PC-3 (cell line): ENCODE data around the gene NDUFV3. TPM values are rescaled to one million over a fixed set of nuclear protein-coding genes. Genes with fewer than 3 reads are reported as not detected.

Experiments used
- ATAC-seq: fragments of 200-7000 bp; cut with Tn5 transposase; 2 replicates; pipeline ENCODE4 v1.9.1; 2020; ENCODE audit warnings: mild to moderate bottlenecking, moderate library complexity
- BruUV-seq: library from RNA; stranded (reverse); fragments of 400-500 nt; replicated peaks from 2 replicates; lab custom pipeline; 2021; lab: Mats Ljungman, UMichigan
- CTCF ChIA-PET: fragments of 300-600 bp; sonication (Branson Sonifier 250); formaldehyde crosslinking; loops from one replicate; lab custom pipeline; 2022; ENCODE audit warnings: antibody characterized with exemption; lab: Charles Lee
- POLR2A ChIA-PET: fragments of 300-600 bp; sonication (Branson Sonifier 250); formaldehyde crosslinking; loops from one replicate; lab custom pipeline; 2022; ENCODE audit warnings: antibody characterized with exemption; ENCODE audit not compliant: unreplicated experiment; lab: Charles Lee
- DNase-seq: peaks from one replicate; pipeline ENCODE4 v3.0.0-alpha.2; 2015
- H2AFZ ChIP-seq: fragments of 300-600 bp; sonication (generic); 2 replicates; pipeline ENCODE4 v1.6.0; 2016; ENCODE audit warnings: antibody characterized with exemption, low read length
- H3F3A ChIP-seq: fragments of 300-600 bp; sonication (generic); one replicate; pipeline ENCODE4 v1.6.0; 2017; ENCODE audit warnings: antibody characterized with exemption, low read length, control low read depth, mild to moderate bottlenecking; ENCODE audit not compliant: unreplicated experiment
- H3K27ac ChIP-seq: fragments of 300-600 bp; sonication (generic); 2 replicates; pipeline ENCODE4 v1.5.1; 2016; ENCODE audit warnings: mild to moderate bottlenecking, low read length
- H3K27me3 ChIP-seq: fragments of 300-600 bp; sonication (generic); 2 replicates; pipeline ENCODE4 v1.6.1; 2016; ENCODE audit warnings: low read length, mixed read lengths
- H3K36me3 ChIP-seq: fragments of 300-600 bp; sonication (generic); 2 replicates; pipeline ENCODE4 v1.6.1; 2016; ENCODE audit warnings: low read depth, mixed run types, low read length, mixed read lengths
- H3K4me1 ChIP-seq: fragments of 300-600 bp; sonication (generic); 2 replicates; pipeline ENCODE4 v1.5.1; 2016; ENCODE audit warnings: low read length; ENCODE audit not compliant: insufficient read depth
- H3K4me2 ChIP-seq: fragments of 300-600 bp; sonication (generic); 2 replicates; pipeline ENCODE4 v1.6.0; 2016; ENCODE audit warnings: low read length
- H3K4me3 ChIP-seq: fragments of 300-600 bp; sonication (generic); 2 replicates; pipeline ENCODE4 v1.5.1; 2016; ENCODE audit warnings: mild to moderate bottlenecking, low read length, mixed read lengths
- H3K79me2 ChIP-seq: fragments of 300-600 bp; sonication (generic); 2 replicates; pipeline ENCODE4 v1.6.1; 2017; ENCODE audit warnings: low read length, mixed read lengths
- H3K9ac ChIP-seq: fragments of 300-600 bp; sonication (generic); 2 replicates; pipeline ENCODE4 v1.6.0; 2016; ENCODE audit warnings: mild to moderate bottlenecking, low read length
- H3K9me2 ChIP-seq: fragments of 300-600 bp; sonication (generic); replicated peaks from 2 replicates; pipeline ENCODE4 v1.6.1; 2016; ENCODE audit warnings: mixed run types, low read length, mixed read lengths
- H3K9me3 ChIP-seq: fragments of 300-600 bp; sonication (generic); 2 replicates; pipeline ENCODE4 v1.6.1; 2016; ENCODE audit warnings: low read length, mixed read lengths
- H4K20me1 ChIP-seq: fragments of 300-600 bp; sonication (generic); 2 replicates; pipeline ENCODE4 v1.6.1; 2016; ENCODE audit warnings: low read length, mixed read lengths
- EZH2 ChIP-seq: fragments of 300-600 bp; sonication (generic); IDR thresholded peaks from one replicate; pipeline ENCODE4 v1.6.1; 2017; ENCODE audit warnings: antibody characterized with exemption, mild to moderate bottlenecking, low read length; ENCODE audit not compliant: unreplicated experiment
- EZH2phosphoT487 ChIP-seq: fragments of 300-600 bp; sonication (generic); IDR thresholded peaks from 2 replicates; pipeline ENCODE4 v1.6.1; 2018; ENCODE audit warnings: mild to moderate bottlenecking, antibody characterized with exemption, low read length, borderline replicate concordance
- intact Hi-C: fragments of 100-400 bp; cut with micrococcal nuclease; formaldehyde crosslinking; loops from 2 replicates; pipeline ENCODE4 v1.9.0; 2023
- microRNA-seq: library from miRNA; unstranded; fragments of <30 nt; microRNA quantifications from one replicate; pipeline ENCODE4 v1.1.0, GENCODE V29; 2020; ENCODE audit not compliant: unreplicated experiment
- total RNA-seq: library from RNA; depleted of rRNA; stranded (reverse); fragments of >200 nt; gene quantifications from 2 replicates; pipeline ENCODE4 v1.2.3, GENCODE V29; 2014; rRNA removed
- TF ChIP-seq, protein P1 (sequence below): fragments of 300-600 bp; sonication (generic); conservative IDR thresholded peaks from 2 replicates; pipeline ENCODE4 v1.5.1; 2017; ENCODE audit warnings: antibody characterized with exemption, low read depth, mild to moderate bottlenecking, low read length

Gene NDUFV3
- total RNA-seq, 1 experiment from 2014 or later = 61.6 TPM

GRCh38 chr21:42959728-42960127 is 66.6 kb downstream of the NDUFV3 start:
- intact Hi-C loops = no loop called here
- Histone ChIP-seq H3K9ac (no peak overlapping the region), H3K27ac (no peak overlapping the region), H3K79me2 (no peaks in the 10 kb centered on the region), H3K9me3 (no peaks in the 10 kb centered on the region), H3K36me3 (no peaks in the 10 kb centered on the region), H3K4me1 (peaks cover 26% of the 10 kb centered on the region), H3K4me3 (no peak overlapping the region), H3K27me3 (no peaks in the 10 kb centered on the region), H4K20me1 (no peaks in the 10 kb centered on the region), H3K4me2 (no peak overlapping the region), H2AFZ (no peak overlapping the region), H3F3A (no peaks in the 10 kb centered on the region), H3K9me2 (no peaks in the 10 kb centered on the region)
- DNase-seq (no peak), ATAC-seq (no peak)
- ChIA-PET POLR2A (no interaction called here), CTCF (no interaction called here)
- no TSS peak for BruUV-seq
- no peak for TF ChIP-seq EZH2
- TF ChIP-seq, protein P1, sequence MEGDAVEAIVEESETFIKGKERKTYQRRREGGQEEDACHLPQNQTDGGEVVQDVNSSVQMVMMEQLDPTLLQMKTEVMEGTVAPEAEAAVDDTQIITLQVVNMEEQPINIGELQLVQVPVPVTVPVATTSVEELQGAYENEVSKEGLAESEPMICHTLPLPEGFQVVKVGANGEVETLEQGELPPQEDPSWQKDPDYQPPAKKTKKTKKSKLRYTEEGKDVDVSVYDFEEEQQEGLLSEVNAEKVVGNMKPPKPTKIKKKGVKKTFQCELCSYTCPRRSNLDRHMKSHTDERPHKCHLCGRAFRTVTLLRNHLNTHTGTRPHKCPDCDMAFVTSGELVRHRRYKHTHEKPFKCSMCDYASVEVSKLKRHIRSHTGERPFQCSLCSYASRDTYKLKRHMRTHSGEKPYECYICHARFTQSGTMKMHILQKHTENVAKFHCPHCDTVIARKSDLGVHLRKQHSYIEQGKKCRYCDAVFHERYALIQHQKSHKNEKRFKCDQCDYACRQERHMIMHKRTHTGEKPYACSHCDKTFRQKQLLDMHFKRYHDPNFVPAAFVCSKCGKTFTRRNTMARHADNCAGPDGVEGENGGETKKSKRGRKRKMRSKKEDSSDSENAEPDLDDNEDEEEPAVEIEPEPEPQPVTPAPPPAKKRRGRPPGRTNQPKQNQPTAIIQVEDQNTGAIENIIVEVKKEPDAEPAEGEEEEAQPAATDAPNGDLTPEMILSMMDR = no peak
- TF ChIP-seq EZH2phosphoT487 = no peak

- TF ChIP-seq EZH2 (no peak), EZH2phosphoT487 (no peak)
- TF ChIP-seq, protein P1 = no peak
- no peaks in the 10 kb centered on the region for H4K20me1 ChIP-seq
- ChIA-PET POLR2A (interaction anchor here (0.5 kb wide), 1 partner anchor 70 kb away, joined by 4 read pairs; no protein-coding TSS in a partner anchor), CTCF (no interaction called here)
- no peaks in the 10 kb centered on the region for H3K9me2 ChIP-seq
- no peak overlapping the region for H3K4me2 ChIP-seq
- H3K36me3 ChIP-seq = no peaks in the 10 kb centered on the region
- BruUV-seq = no TSS peak
- H3K79me2 ChIP-seq = no peaks in the 10 kb centered on the region
- H3K9me3 ChIP-seq = no peaks in the 10 kb centered on the region
- no peaks in the 10 kb centered on the region for H3F3A ChIP-seq
- no peak overlapping the region for H3K27ac ChIP-seq
- intact Hi-C loops = no loop called here
- 0 out of 2 replicates have a peak, but pooled peaks cover under 1% of the 10 kb centered on the region for H3K4me1 ChIP-seq
- no peaks in the 10 kb centered on the region for H3K27me3 ChIP-seq
- DNase-seq (no peak), ATAC-seq (no peak)
- H3K4me3 ChIP-seq = no peak overlapping the region
- H3K9ac ChIP-seq = no peak overlapping the region
- H2AFZ ChIP-seq = no peak overlapping the region
Observed at GRCh38 chr21:42962380-42963007, 69.4 kb downstream of the NDUFV3 start.

Small RNA genes lying within 50 kb of the gene (microRNA-seq; reads per million reads assigned to microRNA genes)
- gene MIR5692B = not detected

Other genes with a start within 250 kb of the NDUFV3 start
- gene PDE9A, start 239.7 kb upstream of the NDUFV3 start, total RNA-seq = 0.33 and 1.3 TPM in 2 replicates
- 35.3 and 53.8 TPM in 2 replicates for gene WDR4, start 13.8 kb upstream of the NDUFV3 start, total RNA-seq
- not detected in 2 replicates for gene ERVH48-1, start 32.3 kb downstream of the NDUFV3 start, total RNA-seq
- gene PKNOX1, start 81.3 kb downstream of the NDUFV3 start, total RNA-seq = 14.9 and 19.7 TPM in 2 replicates
- 8.9 and 9.6 TPM in 2 replicates for gene CBS, start 182.5 kb downstream of the NDUFV3 start, total RNA-seq
- gene U2AF1, start 214.3 kb downstream of the NDUFV3 start, total RNA-seq = 43.4 and 49.3 TPM in 2 replicates